B cell (primary cell): Measurements from ENCODE around the gene ANAPC5. TPM values are rescaled to one million over a fixed set of nuclear protein-coding genes. Genes with fewer than 3 reads are reported as not detected.
A peak's percentile ranks its signal among the peaks of the same experiment; 100 is the strongest.

Experiments used
- ATAC-seq: fragments of 200-7000 bp; cut with Tn5 transposase; one replicate; pipeline ENCODE4 v1.10.0; 2021; ENCODE audit warnings: low read depth, mild to moderate bottlenecking, moderate number of reproducible peaks, moderate library complexity
- CTCF ChIA-PET: fragments of 350-600 bp; sonication (Branson Sonifier 250); formaldehyde crosslinking; loops from one replicate; lab custom pipeline; 2021; ENCODE audit warnings: antibody characterized with exemption, inconsistent platforms; lab: Charles Lee
- POLR2A ChIA-PET: fragments of 350-600 bp; sonication (Branson Sonifier 250); formaldehyde crosslinking; loops from one replicate; lab custom pipeline; 2021; ENCODE audit warnings: antibody characterized with exemption; lab: Charles Lee
- DNase-seq: peaks from one replicate; pipeline ENCODE4 v3.0.0; 2013
- H2AFZ ChIP-seq: 2 replicates; pipeline ENCODE4 v1.6.1; 2012; ENCODE audit warnings: mild to moderate bottlenecking, low read depth, low read length; ENCODE audit not compliant: insufficient read depth, poor library complexity, severe bottlenecking
- H3K27ac ChIP-seq, 2 donors: 1 replicate in 1 of 2; 2 replicates in 1 of 2; pipeline ENCODE4 v1.5.1; 2012 to 2013; ENCODE audit warnings: low read length in 2 of 2, mild to moderate bottlenecking in 2 of 2, moderate library complexity in 1 of 2
- H3K27me3 ChIP-seq, 4 experiments: fragments of 200-600 bp in 1 of 4; sonication (generic) in 1 of 4; replicated peaks in 1 of 4; 1 replicate in 2 of 4; 2 replicates in 2 of 4; pipeline versions ENCODE4 v1.6.1 to v1.7.0; 2013 to 2016; ENCODE audit warnings: low read length in 3 of 4, mild to moderate bottlenecking in 2 of 4, mixed read lengths in 1 of 4, moderate library complexity in 1 of 4; ENCODE audit not compliant: insufficient read depth in 4 of 4, control insufficient read depth in 3 of 4; ENCODE audit errors: control extremely low read depth in 1 of 4
- H3K36me3 ChIP-seq, 2 experiments: replicated peaks in 1 of 2; 1 replicate in 1 of 2; 2 replicates in 1 of 2; pipeline versions ENCODE4 v1.6.1 to v1.7.1; 2013; ENCODE audit warnings: low read length in 1 of 2; ENCODE audit not compliant: insufficient read depth in 2 of 2, control insufficient read depth in 1 of 2; ENCODE audit errors: control extremely low read depth in 1 of 2, extremely low read depth in 1 of 2
- H3K4me1 ChIP-seq, 2 donors: fragments of 200-600 bp in 1 of 2; sonication (generic) in 1 of 2; 1 replicate in 1 of 2; 2 replicates in 1 of 2; pipeline versions ENCODE4 v1.5.1 to v1.6.1; 2013 to 2017; ENCODE audit warnings: low read length in 2 of 2; ENCODE audit not compliant: control insufficient read depth in 2 of 2, insufficient read depth in 2 of 2
- H3K4me2 ChIP-seq: replicated peaks from 2 replicates; pipeline ENCODE3; 2012; ENCODE audit warnings: mild to moderate bottlenecking, low read depth, low read length; ENCODE audit not compliant: poor library complexity, severe bottlenecking
- H3K4me3 ChIP-seq, 5 experiments: fragments of 200-600 bp in 1 of 5; sonication (generic) in 1 of 5; 1 replicate in 3 of 5; 2 replicates in 2 of 5; pipeline versions ENCODE4 v1.5.1 to v1.7.0; 2011 to 2016; ENCODE audit warnings: low read length in 4 of 5, mild to moderate bottlenecking in 4 of 5, low read depth in 2 of 5, control low read depth in 1 of 5, moderate library complexity in 1 of 5; ENCODE audit not compliant: insufficient read depth in 1 of 5; ENCODE audit errors: control extremely low read depth in 1 of 5, extremely low read depth in 1 of 5
- H3K79me2 ChIP-seq: fragments of 200-600 bp; sonication (generic); one replicate; pipeline ENCODE4 v1.6.0; 2016; ENCODE audit warnings: low read length; ENCODE audit not compliant: control insufficient read depth, insufficient read depth
- H3K9ac ChIP-seq: fragments of 200-600 bp; sonication (generic); 2 replicates; pipeline ENCODE4 v1.6.1; 2017; ENCODE audit warnings: mild to moderate bottlenecking, low read length, moderate library complexity
- H3K9me3 ChIP-seq, 3 donors: one replicate each; pipeline versions ENCODE4 v1.6.1 to v1.7.1; 2013; ENCODE audit warnings: low read length in 2 of 3; ENCODE audit not compliant: control insufficient read depth in 2 of 3, insufficient read depth in 1 of 3; ENCODE audit errors: control extremely low read depth in 1 of 3
- H4K20me1 ChIP-seq: 2 replicates; pipeline ENCODE4 v1.6.0; 2012; ENCODE audit warnings: mild to moderate bottlenecking, low read length; ENCODE audit not compliant: insufficient read depth, control insufficient read depth, poor library complexity, severe bottlenecking
- H3K27ac Mint-ChIP-seq: one replicate; pipeline ENCODE4 v1.8.0; 2021; ENCODE audit warnings: mixed read lengths
- H3K27me3 Mint-ChIP-seq: one replicate; pipeline ENCODE4 v1.8.0; 2021; ENCODE audit warnings: mixed read lengths
- H3K4me1 Mint-ChIP-seq: one replicate; pipeline ENCODE4 v1.8.0; 2021; ENCODE audit warnings: mixed read lengths
- H3K4me3 Mint-ChIP-seq: one replicate; pipeline ENCODE4 v1.8.0; 2021; ENCODE audit warnings: mixed read lengths
- H3K9me3 Mint-ChIP-seq: one replicate; pipeline ENCODE4 v1.8.0; 2022; ENCODE audit warnings: mixed read lengths; ENCODE audit not compliant: insufficient read depth
- EZH2 ChIP-seq: IDR thresholded peaks from 2 replicates; pipeline ENCODE4 v1.6.1; 2012; ENCODE audit warnings: borderline replicate concordance, low read depth, mild to moderate bottlenecking, moderate library complexity, low read length; ENCODE audit not compliant: insufficient read depth, poor library complexity, severe bottlenecking
- WGBS: methylation state at CpG from one replicate; pipeline ENCODE4 v1.1.5; 2013; ENCODE audit warnings: missing lambda C conversion rate; ENCODE audit not compliant: insufficient coverage; 5-methylcytosine and 5-hydroxymethylcytosine counted together
- intact Hi-C: fragments of 100-400 bp; cut with micrococcal nuclease; formaldehyde crosslinking; loops from one replicate; pipeline ENCODE4 v1.10.0; 2022
- polyA minus RNA-seq: library from RNA; depleted of rRNA, polyadenylated mRNA; stranded (reverse); fragments of >200 nt; gene quantifications from 2 replicates; pipeline ENCODE4 v1.2.3, GENCODE V29; 2012
- polyA plus RNA-seq: library from polyadenylated mRNA; depleted of rRNA; stranded (reverse); fragments of >200 nt; gene quantifications from 2 replicates; pipeline ENCODE4 v1.2.3, GENCODE V29; 2012
- total RNA-seq, 2 donors: library from RNA; stranded (reverse); fragments of 120-200 nt in 1 of 2; gene quantifications; 1 replicate in 1 of 2; 2 replicates in 1 of 2; pipeline versions ENCODE4 v1.2.3 to v1.2.4, GENCODE V29; 2013 to 2022
- TF ChIP-seq, protein P1 (sequence below): fragments of 200-600 bp; IDR thresholded peaks from one replicate; pipeline ENCODE4 v1.8.0; 2022; ENCODE audit warnings: antibody characterized with exemption, mild to moderate bottlenecking

ANAPC5 gene, protein sequence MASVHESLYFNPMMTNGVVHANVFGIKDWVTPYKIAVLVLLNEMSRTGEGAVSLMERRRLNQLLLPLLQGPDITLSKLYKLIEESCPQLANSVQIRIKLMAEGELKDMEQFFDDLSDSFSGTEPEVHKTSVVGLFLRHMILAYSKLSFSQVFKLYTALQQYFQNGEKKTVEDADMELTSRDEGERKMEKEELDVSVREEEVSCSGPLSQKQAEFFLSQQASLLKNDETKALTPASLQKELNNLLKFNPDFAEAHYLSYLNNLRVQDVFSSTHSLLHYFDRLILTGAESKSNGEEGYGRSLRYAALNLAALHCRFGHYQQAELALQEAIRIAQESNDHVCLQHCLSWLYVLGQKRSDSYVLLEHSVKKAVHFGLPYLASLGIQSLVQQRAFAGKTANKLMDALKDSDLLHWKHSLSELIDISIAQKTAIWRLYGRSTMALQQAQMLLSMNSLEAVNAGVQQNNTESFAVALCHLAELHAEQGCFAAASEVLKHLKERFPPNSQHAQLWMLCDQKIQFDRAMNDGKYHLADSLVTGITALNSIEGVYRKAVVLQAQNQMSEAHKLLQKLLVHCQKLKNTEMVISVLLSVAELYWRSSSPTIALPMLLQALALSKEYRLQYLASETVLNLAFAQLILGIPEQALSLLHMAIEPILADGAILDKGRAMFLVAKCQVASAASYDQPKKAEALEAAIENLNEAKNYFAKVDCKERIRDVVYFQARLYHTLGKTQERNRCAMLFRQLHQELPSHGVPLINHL
- 150 and 154 TPM in 2 replicates for total RNA-seq
- 145 TPM for total RNA-seq (2013)
- polyA plus RNA-seq = 171 and 198 TPM in 2 replicates
- polyA minus RNA-seq = 63.3 and 114 TPM in 2 replicates

DNA sequence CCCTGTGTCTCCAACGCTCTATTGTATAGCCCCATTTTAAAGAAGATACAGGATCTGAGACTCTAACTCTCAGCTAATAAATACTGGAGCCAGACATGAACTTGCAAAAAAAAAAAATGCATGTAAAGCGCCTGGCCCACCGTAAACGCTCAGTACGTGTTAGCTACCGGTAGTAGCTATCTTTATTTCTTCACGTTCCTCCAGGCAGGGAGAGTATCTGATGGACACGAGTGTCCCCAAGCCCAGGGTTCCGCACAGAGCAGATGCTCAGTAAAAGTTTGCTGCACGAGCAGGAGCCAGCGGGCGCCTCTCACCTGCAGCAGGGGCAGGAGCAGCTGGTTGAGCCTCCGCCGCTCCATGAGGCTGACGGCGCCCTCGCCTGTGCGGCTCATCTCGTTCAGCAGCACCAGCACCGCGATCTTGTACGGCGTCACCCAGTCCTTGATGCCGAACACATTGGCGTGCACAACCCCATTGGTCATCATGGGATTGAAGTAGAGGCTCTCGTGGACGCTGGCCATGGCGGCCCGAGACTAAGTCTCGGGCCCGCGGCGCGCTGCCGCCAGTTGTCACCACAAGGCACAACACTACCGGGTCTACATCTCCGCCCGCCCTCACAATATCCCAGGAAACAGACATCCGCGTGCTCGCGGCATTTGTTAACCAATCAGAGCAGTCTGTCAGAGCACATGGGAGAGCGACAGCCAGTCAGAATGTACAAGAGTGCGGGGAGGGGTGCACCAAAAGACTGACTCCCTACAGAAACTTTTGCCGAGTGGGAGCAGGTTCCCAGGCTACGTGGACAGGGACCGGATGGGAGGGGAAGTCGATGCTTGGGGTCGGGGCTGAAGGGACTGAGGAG lies at the start of gene ANAPC5:
Gene ANAPC5, minus strand, starts transcription at position 592 of the 862 bp plus-strand sequence. Its CDS starts 71 bp downstream, at position 521.
- peak within 1 kb of the TSS; percentile 75 to 93 (median 83) for H3K4me3 ChIP-seq
- ChIA-PET CTCF (interaction anchor here (1.3 to 3.0 kb wide), 3 partner anchors 17 to 91 kb away, joined by 3 to 12 read pairs (median 9); partner anchors contain the start of gene RNF34), POLR2A (interaction anchor here (0.6 to 1.7 kb wide), 5 partner anchors 48 to 1151 kb away, joined by 3 to 17 read pairs (median 5); partner anchors contain the start of genes RNF34 and RPLP0)
- peak within 1 kb of the TSS; percentile 80 for H3K9ac ChIP-seq
- intact Hi-C loops = loop anchor here (1.0 to 5.0 kb wide), 4 partner anchors 48 to 536 kb away; partner anchors contain the start of genes PSMD9 and RNF34
- DNase-seq (peak; percentile 95), ATAC-seq (peak; percentile 98)
- peak within 1 kb of the TSS; percentile 74 for H3K4me2 ChIP-seq
- WGBS = under 1% methylated on average over 39 of the region's 49 CpGs
- H3K9me3 ChIP-seq = no peaks in the 10 kb centered on the region
- peaks cover 12 to 18% of the 10 kb centered on the region in 2 donors for H3K4me1 ChIP-seq
- peaks cover 43% of the 10 kb centered on the region for H3K79me2 ChIP-seq
- no peaks in the 10 kb centered on the region for H4K20me1 ChIP-seq
- Mint-ChIP-seq H3K9me3 (no peaks in the 10 kb centered on the region), H3K27ac (peak within 1 kb of the TSS; percentile 97), H3K27me3 (no peaks in the 10 kb centered on the region), H3K4me1 (peaks cover 27% of the 10 kb centered on the region), H3K4me3 (peak within 1 kb of the TSS; percentile 96)
- TF ChIP-seq, protein P1, sequence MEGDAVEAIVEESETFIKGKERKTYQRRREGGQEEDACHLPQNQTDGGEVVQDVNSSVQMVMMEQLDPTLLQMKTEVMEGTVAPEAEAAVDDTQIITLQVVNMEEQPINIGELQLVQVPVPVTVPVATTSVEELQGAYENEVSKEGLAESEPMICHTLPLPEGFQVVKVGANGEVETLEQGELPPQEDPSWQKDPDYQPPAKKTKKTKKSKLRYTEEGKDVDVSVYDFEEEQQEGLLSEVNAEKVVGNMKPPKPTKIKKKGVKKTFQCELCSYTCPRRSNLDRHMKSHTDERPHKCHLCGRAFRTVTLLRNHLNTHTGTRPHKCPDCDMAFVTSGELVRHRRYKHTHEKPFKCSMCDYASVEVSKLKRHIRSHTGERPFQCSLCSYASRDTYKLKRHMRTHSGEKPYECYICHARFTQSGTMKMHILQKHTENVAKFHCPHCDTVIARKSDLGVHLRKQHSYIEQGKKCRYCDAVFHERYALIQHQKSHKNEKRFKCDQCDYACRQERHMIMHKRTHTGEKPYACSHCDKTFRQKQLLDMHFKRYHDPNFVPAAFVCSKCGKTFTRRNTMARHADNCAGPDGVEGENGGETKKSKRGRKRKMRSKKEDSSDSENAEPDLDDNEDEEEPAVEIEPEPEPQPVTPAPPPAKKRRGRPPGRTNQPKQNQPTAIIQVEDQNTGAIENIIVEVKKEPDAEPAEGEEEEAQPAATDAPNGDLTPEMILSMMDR = no peak
- TF ChIP-seq EZH2 = no peak
- H2AFZ ChIP-seq = peak within 1 kb of the TSS; percentile 88
- H3K27ac ChIP-seq = peak within 1 kb of the TSS; percentile 40 to 78
- peaks cover 0 to 5% of the 10 kb centered on the region in 2 experiments for H3K36me3 ChIP-seq
- no peaks in the 10 kb centered on the region for H3K27me3 ChIP-seq
